Parathyroid adenoma (tissue), 2 donors: Measurements from ENCODE around the gene CLIC1.

ENCODE experiments used
- H2AFZ ChIP-seq: fragments of 300-600 bp; sonication (generic); one replicate; pipeline ENCODE4 v1.7.0; 2017; ENCODE audit warnings: antibody characterized with exemption, mild to moderate bottlenecking
- H3K27ac ChIP-seq: fragments of 300-600 bp; sonication (generic); one replicate; pipeline ENCODE4 v1.7.0; 2017
- H3K27me3 ChIP-seq: fragments of 300-600 bp; sonication (generic); one replicate; pipeline ENCODE4 v1.7.0; 2017; ENCODE audit warnings: low read length; ENCODE audit not compliant: control insufficient read depth, insufficient read depth
- H3K36me3 ChIP-seq: fragments of 300-600 bp; sonication (generic); one replicate; pipeline ENCODE4 v1.7.0; 2017; ENCODE audit warnings: low read length; ENCODE audit not compliant: control insufficient read depth, insufficient read depth
- H3K4me1 ChIP-seq: fragments of 300-600 bp; sonication (generic); one replicate; pipeline ENCODE4 v1.7.0; 2017; ENCODE audit warnings: control low read depth
- H3K4me2 ChIP-seq: fragments of 300-600 bp; sonication (generic); one replicate; pipeline ENCODE4 v1.7.0; 2017; ENCODE audit warnings: low read length
- H3K4me3 ChIP-seq: fragments of 300-600 bp; sonication (generic); one replicate; pipeline ENCODE4 v1.7.0; 2017; ENCODE audit warnings: low read depth, low read length
- H3K79me2 ChIP-seq: fragments of 300-600 bp; sonication (generic); one replicate; pipeline ENCODE4 v1.7.0; 2017; ENCODE audit warnings: control low read depth
- H3K9ac ChIP-seq: fragments of 300-600 bp; sonication (generic); one replicate; pipeline ENCODE4 v1.7.0; 2017; ENCODE audit warnings: mild to moderate bottlenecking
- H3K9me3 ChIP-seq: fragments of 300-600 bp; sonication (generic); one replicate; pipeline ENCODE4 v1.7.0; 2017; ENCODE audit warnings: low read length; ENCODE audit not compliant: control insufficient read depth
- TF ChIP-seq, protein P1 (sequence below): fragments of 300-600 bp; sonication (generic); IDR thresholded peaks from one replicate; pipeline ENCODE4 v1.7.0; 2017; ENCODE audit warnings: antibody characterized with exemption, mild to moderate bottlenecking
- donor health status: primary hyperparathyroidism.

The CLIC1 gene

DNA sequence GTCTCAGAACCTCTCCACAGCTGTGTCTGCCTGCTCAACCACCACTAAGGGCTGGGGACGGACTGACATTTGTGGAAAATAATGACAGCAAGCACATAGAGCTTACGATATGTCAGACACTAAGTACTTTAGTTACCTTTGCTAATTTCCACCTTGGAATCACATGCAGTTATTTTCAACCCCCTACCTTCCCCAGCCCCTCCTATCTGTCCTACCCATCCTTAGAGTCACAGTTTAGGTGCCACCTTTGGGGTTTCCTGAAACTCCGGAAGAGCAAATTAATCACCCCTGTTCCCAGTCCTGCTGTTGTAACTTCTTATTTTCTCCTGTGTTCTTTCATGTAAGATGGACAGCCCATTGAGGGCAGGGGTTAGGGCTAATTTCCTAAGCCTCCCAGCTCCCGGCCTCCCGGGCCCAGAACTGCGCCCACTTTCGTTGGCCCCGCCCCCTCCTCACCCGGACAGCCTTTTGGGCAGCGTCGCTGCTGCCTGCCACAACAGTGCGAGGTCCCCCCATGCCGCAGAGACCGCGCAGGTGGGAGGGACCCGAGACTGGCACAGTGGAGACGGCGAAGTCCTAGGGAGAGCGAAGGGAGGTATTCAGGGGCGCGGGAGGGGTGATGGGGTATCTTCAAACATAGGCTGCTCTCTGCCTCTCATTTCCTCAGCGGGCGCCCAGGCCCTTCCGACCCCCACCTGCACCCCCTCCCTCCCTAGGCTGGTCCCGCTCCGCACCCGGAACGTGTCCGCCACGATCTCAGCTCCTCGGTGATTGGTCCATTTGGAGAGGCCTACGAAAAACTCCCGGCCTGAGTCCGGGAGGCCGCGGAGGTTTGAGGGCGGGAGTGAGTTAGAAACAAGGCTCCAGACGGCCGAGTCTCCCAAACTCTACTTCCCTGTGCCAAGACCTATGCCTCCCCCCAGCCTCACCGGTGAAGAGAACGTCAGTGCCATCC is 8.3 kb downstream of the CLIC1 start:
- Histone ChIP-seq H3K79me2 (no peaks in the 10 kb centered on the region), H3K36me3 (no peaks in the 10 kb centered on the region), H3K9me3 (no peaks in the 10 kb centered on the region), H3K4me2 (peak overlapping the region; percentile 98), H3K9ac (no peak overlapping the region), H3K27me3 (no peaks in the 10 kb centered on the region), H3K4me1 (no peaks in the 10 kb centered on the region), H3K4me3 (peak overlapping the region; percentile 94), H3K27ac (peak overlapping the region; percentile 20), H2AFZ (no peak overlapping the region)
- TF ChIP-seq, protein P1, sequence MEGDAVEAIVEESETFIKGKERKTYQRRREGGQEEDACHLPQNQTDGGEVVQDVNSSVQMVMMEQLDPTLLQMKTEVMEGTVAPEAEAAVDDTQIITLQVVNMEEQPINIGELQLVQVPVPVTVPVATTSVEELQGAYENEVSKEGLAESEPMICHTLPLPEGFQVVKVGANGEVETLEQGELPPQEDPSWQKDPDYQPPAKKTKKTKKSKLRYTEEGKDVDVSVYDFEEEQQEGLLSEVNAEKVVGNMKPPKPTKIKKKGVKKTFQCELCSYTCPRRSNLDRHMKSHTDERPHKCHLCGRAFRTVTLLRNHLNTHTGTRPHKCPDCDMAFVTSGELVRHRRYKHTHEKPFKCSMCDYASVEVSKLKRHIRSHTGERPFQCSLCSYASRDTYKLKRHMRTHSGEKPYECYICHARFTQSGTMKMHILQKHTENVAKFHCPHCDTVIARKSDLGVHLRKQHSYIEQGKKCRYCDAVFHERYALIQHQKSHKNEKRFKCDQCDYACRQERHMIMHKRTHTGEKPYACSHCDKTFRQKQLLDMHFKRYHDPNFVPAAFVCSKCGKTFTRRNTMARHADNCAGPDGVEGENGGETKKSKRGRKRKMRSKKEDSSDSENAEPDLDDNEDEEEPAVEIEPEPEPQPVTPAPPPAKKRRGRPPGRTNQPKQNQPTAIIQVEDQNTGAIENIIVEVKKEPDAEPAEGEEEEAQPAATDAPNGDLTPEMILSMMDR = no peak

DNA sequence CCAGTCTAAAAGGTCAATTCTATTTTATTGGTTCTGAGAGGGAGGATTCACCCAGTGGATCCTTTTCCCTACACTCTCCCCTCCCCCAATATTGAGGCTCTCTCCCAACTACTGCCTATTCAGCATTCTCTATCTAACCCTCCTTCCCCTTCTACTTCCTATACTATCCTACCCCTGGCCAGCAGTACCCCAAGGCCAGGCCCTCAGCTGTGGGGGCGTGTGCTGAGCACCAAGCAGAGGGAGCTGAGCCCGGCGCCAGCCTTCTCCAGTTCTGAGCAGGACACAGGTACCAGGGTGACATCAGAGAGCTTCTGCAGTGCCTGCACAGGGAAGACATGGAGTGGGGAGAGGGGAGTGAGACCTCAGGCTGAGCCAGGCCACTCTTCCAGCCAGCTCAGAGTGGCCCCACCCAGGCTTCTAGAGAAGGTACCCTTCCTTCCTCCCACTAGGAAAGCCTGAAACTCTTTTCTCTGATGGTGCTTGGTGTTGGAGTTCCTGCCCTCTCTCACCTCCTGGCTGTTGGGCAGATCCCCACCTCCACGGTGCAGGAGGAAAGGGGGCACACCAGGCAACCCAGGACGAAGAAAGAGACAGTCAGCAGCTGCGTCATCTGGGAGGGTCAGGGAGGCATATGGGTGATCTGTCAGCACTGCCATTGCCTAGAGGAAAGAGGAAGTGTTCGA is 9.2 kb downstream of the CLIC1 start:
- TF ChIP-seq, protein P1 = no peak
- H3K27me3 ChIP-seq = no peaks in the 10 kb centered on the region
- H3K36me3 ChIP-seq = no peaks in the 10 kb centered on the region
- H3K27ac ChIP-seq = no peak overlapping the region
- H2AFZ ChIP-seq = no peak overlapping the region
- H3K9ac ChIP-seq = no peak overlapping the region
- no peaks in the 10 kb centered on the region for H3K9me3 ChIP-seq
- no peaks in the 10 kb centered on the region for H3K79me2 ChIP-seq
- H3K4me1 ChIP-seq = no peaks in the 10 kb centered on the region
- no peak overlapping the region for H3K4me2 ChIP-seq
- no peak overlapping the region for H3K4me3 ChIP-seq

DNA sequence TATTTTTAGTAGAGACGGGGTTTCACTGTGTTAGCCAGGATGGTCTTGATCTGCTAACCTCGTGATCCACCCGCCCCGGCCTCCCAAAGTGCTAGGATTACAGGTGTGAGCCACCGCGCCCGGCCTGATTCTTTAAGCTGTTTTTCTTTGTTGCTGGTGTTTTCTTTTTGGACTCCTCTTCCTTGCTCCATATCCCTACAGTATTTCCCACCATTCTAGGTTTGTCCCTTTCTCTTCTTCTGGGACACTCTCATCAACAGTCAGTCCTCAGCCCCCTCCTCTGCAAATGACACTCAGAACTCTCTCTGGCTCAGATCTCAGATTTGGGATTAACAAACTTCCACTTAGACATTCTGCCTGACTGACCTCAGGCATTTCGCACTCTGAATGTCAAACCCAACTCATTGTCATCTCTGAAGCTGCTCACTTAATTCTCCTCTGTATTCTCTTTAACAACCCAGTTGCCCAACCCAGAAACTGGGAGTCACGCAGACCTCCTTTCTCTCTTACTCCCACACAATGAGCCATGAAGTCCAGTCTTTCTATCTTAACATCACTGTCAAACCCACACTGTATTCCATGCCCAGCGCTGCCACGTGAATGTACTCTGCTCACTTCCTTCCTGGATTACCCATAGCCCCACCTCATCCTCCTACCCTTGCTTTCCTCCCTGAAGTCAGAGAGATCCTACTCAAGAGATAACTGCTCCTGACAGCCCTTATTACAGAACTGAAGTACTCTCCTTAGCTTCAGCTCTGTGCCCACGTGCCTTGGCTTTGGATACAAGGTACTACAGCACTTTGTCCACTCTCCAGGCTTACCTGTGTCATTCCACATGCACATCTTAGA is 10.6 kb downstream of the CLIC1 start:
- H3K36me3 ChIP-seq = no peaks in the 10 kb centered on the region
- H3K4me3 ChIP-seq = no peak overlapping the region
- no peaks in the 10 kb centered on the region for H3K27me3 ChIP-seq
- no peak overlapping the region for H3K9ac ChIP-seq
- no peak overlapping the region for H2AFZ ChIP-seq
- TF ChIP-seq, protein P1 = no peak
- no peaks in the 10 kb centered on the region for H3K4me1 ChIP-seq
- H3K27ac ChIP-seq = no peak overlapping the region
- no peaks in the 10 kb centered on the region for H3K9me3 ChIP-seq
- H3K4me2 ChIP-seq = no peak overlapping the region
- H3K79me2 ChIP-seq = no peaks in the 10 kb centered on the region

DNA sequence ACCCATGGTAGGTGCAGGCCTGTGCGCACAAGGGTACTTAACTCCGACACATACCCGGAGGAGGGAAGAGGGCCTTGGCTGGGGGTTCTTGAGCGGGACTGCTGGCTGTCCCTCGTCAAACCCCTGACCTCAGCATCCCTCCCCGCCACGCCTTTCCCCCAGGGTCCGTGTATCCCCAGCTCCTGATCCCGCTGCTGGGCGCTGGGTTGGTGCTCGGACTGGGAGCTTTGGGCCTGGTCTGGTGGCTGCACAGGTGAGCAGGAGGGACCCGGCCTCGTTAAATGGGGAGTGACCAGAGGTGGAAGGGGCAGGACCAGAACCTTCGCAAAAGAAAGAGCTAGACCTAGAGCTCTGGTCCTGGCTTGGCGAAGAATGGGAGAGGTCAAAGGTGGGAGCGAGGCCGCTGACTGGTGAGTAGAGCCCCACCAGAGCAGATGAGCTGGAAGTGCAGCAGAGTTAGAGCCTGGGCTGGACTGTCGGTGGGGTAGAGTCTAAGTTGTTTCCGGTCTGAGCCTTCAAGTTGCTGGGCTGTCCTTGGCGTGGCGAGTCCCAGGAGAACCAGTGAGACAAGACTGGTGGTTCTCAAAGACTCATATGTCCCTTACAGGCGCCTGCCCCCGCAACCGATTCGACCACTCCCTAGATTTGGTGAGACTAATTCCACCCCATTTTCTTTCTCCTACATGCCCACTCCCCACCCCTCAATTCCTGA is 12.2 kb downstream of the CLIC1 start:
- H3K27ac ChIP-seq = no peak overlapping the region

More for the DNA sequence above, 12.2 kb downstream of the CLIC1 start:
- Histone ChIP-seq H2AFZ (no peak overlapping the region), H3K27me3 (no peaks in the 10 kb centered on the region), H3K9ac (no peak overlapping the region), H3K79me2 (no peaks in the 10 kb centered on the region), H3K4me1 (no peaks in the 10 kb centered on the region), H3K4me3 (no peak overlapping the region), H3K9me3 (no peaks in the 10 kb centered on the region), H3K4me2 (no peak overlapping the region), H3K36me3 (no peaks in the 10 kb centered on the region)
- TF ChIP-seq, protein P1 = no peak
